Skeletal muscle satellite cell (primary cell): ENCODE results near the gene GRK5.
"Not testable (repeated sequence)": the region's sequence is repeated elsewhere in the genome, so short reads cannot be mapped to it uniquely, and the experiment has no call there.

Source experiments
- H3K27me3 ChIP-seq: 2 replicates; pipeline ENCODE4 v1.7.0; 2013; ENCODE audit warnings: low read length; ENCODE audit not compliant: control insufficient read depth, insufficient read depth
- H3K36me3 ChIP-seq: 2 replicates; pipeline ENCODE4 v1.7.0; 2013; ENCODE audit warnings: mild to moderate bottlenecking, control low read depth, low read length; ENCODE audit not compliant: insufficient read depth
- H3K4me1 ChIP-seq: 2 replicates; pipeline ENCODE4 v1.7.0; 2013; ENCODE audit warnings: low read length; ENCODE audit not compliant: control insufficient read depth, insufficient read depth
- H3K4me2 ChIP-seq: 2 replicates; pipeline ENCODE4 v1.7.0; 2013; ENCODE audit warnings: mild to moderate bottlenecking, low read length
- H3K4me3 ChIP-seq: 2 replicates; pipeline ENCODE4 v1.7.0; 2013; ENCODE audit warnings: low read length
- H3K9ac ChIP-seq: 2 replicates; pipeline ENCODE4 v1.7.0; 2013; ENCODE audit warnings: mild to moderate bottlenecking, low read depth, low read length, moderate library complexity
- H3K9me3 ChIP-seq: replicated peaks from 2 replicates; pipeline ENCODE4 v1.7.0; 2013; ENCODE audit warnings: mild to moderate bottlenecking, control low read depth, low read length

Gene GRK5

DNA sequence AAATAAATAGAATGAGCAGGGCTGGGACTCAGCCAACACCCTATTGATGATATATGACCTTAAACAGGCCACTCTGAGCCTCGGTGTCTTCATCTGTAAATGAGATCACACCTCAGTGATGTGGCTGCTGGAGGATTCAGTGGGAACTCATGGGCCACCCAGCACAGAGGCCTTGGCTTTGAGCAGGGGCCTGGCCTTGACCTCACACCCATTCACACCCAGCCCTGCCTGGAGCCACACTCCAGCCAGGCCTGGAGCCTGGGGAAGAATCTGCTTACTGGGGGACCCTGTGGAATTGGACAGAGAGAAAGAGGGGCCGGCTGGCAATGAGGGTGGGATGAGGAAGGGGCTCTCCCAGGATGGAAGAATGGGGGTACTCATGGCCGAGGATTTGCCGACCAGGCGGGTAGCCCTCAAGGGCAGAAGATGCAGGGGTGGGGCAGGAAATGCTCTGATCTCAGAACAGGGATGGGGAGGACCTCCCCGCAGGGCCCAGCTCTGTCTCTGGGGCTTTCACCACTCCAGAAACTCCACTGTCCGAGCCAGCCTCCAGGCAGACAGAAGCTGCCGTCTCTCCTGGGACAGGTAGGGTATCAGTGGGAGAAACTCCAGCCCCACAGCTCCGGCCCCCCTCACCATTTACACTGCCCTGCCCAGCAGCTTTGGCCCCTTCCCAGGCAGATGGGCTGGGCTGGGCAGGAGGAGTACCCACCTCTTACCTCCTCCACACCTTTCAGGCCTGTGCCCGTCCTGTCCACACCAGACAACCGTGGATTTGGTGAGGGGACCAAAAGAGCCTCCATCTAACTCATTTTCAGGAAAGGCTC lies 253.2 kb downstream of the GRK5 start:
- Histone ChIP-seq H3K4me3 (no peak overlapping the region), H3K9me3 (no peaks in the 10 kb centered on the region), H3K9ac (no peak overlapping the region), H3K4me1 (no peaks in the 10 kb centered on the region), H3K4me2 (no peak overlapping the region), H3K36me3 (no peaks in the 10 kb centered on the region), H3K27me3 (peaks cover 49% of the 10 kb centered on the region)

DNA sequence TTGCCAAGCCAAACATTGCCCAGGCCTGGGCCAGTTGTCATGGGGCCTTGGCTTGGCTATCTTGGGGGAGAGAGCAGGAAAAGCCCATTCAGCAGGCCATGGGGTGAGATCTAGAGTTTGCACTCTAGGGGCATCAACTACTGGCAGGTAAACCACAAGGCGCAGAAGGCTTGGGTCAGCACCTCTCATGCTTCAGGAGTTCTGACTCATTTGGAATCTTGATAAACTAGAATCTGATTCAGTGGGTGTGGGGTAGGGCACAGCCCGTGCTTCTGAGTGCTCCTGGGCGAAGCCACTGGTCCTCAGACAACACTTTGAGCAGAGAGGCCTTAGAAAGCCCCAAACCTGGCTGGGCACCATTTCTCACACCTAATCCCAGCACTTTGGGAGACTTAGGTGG lies 254.0 kb downstream of the GRK5 start:
- H3K4me3 ChIP-seq = no peak overlapping the region
- H3K36me3 ChIP-seq = no peaks in the 10 kb centered on the region
- no peaks in the 10 kb centered on the region for H3K4me1 ChIP-seq
- no peak overlapping the region for H3K4me2 ChIP-seq
- no peak overlapping the region for H3K9ac ChIP-seq
- H3K27me3 ChIP-seq = peaks cover 54% of the 10 kb centered on the region
- H3K9me3 ChIP-seq = no peaks in the 10 kb centered on the region

DNA sequence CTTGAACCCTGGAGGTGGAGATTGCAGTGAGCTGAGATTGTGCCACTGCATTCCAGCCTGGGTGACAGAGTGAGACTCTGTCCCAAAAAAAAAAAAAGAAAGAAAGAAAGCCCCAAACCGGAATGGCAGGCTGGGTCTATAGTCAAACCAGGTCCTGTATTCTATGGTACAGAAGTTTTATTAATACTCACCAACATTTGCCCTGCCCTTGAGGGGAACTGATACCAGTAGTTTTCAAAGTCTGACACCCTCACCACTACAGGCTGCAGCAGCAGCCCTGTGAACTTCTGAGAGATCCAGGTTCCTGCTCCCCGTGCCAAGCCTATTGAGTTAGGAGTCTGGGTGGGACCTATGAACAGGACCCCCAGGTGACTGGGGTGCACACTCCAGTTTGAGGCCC lies 254.6 kb downstream of the GRK5 start:
- no peak overlapping the region for H3K9ac ChIP-seq
- no peaks in the 10 kb centered on the region for H3K9me3 ChIP-seq
- H3K4me2 ChIP-seq = no peak overlapping the region
- no peaks in the 10 kb centered on the region for H3K4me1 ChIP-seq
- no peaks in the 10 kb centered on the region for H3K36me3 ChIP-seq
- peaks cover 55% of the 10 kb centered on the region for H3K27me3 ChIP-seq
- H3K4me3 ChIP-seq = no peak overlapping the region

DNA sequence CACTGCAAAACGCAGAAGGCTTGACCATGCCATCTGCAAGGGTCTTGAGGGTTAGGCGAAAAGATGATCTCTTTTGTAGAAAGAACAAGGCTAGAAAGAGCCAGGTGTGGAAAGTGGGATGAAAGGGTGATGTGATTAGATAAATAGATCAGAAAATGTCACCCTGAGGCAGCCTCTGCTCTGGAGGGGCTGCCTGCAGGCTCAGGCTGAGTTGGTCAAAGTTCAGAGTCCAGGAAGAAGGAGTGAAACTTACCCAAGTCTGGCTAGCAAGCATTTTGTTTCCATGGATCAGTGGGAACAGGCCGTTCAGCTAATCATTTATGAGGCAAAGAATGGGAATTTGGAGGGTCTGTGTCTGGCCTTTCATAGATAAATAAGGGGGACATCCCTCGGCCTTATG lies 255.4 kb downstream of the GRK5 start:
- Histone ChIP-seq H3K9ac (no peak overlapping the region), H3K36me3 (no peaks in the 10 kb centered on the region), H3K4me1 (no peaks in the 10 kb centered on the region), H3K9me3 (no peaks in the 10 kb centered on the region), H3K27me3 (peaks cover 55% of the 10 kb centered on the region), H3K4me3 (no peak overlapping the region), H3K4me2 (no peak overlapping the region)

DNA sequence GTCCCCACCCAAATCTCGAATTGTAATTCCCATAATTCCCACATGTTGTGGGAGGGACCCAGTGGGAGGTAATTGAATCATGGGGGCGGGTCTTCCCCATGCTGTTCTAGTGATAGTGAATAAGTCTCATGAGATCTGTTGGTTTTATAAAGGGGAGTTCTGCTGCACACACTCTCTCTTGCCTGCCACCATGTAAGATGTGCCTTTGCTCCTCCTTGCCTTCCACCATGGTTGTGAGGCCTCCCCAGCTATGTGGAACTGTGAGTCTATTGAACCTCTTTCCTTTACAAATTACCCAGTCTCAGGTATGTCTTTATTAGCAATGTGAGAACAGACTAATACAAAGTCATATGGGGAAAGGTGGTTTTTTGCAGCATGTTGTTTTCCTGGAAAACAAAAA lies 255.8 kb downstream of the GRK5 start:
- not testable (repeated sequence) for H3K9me3 ChIP-seq, H3K4me1 ChIP-seq, H3K4me2 ChIP-seq, H3K36me3 ChIP-seq, H3K9ac ChIP-seq, H3K4me3 ChIP-seq
- H3K27me3 ChIP-seq = peaks cover 55% of the 10 kb centered on the region

DNA sequence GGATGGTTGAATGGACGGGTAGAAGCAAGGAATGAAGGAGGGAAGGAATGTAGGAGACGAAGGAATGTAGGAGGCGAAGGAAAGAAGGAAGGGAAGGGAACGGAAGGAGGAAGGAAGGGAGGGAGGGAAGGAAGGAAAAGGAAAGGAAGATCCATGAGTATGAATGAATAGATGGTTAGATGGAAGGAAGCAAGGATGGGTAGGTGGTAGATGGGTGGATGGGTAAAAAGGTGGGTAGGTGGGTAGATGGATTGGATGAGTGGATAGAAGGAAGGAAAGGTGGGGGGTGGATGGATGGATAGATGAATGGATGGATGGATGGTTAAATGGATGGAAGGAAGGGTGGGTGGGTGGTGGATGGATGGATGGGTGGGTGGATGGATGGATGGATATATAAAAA lies 257.7 kb downstream of the GRK5 start:
- Histone ChIP-seq H3K4me1 (no peaks in the 10 kb centered on the region), H3K4me3 (no peak overlapping the region), H3K4me2 (no peak overlapping the region), H3K36me3 (no peaks in the 10 kb centered on the region), H3K27me3 (peaks cover 55% of the 10 kb centered on the region), H3K9me3 (no peaks in the 10 kb centered on the region), H3K9ac (no peak overlapping the region)

DNA sequence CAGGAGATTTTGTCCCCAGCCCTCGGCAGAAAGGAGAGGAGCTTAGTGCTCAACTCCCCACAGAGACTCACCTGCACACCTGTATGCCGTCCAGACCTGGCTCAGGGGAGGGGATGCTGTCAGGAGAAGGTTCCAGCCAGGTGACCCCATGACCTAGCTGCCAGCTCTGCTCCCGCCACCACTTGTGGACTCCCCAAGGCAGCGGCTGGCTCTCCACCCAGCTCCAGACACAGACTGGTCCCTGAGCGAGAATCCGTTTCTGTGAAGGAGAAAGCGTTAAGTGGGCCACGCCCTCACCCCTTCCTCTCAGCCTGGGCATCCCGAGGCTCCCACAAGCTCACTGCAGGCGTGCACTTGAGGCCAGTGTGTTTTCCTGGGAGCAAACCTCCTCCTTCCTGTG lies 258.7 kb downstream of the GRK5 start:
- Histone ChIP-seq H3K4me3 (no peak overlapping the region), H3K4me2 (no peak overlapping the region), H3K9ac (no peak overlapping the region), H3K9me3 (no peaks in the 10 kb centered on the region), H3K4me1 (no peaks in the 10 kb centered on the region), H3K27me3 (peaks cover 62% of the 10 kb centered on the region), H3K36me3 (no peaks in the 10 kb centered on the region)

DNA sequence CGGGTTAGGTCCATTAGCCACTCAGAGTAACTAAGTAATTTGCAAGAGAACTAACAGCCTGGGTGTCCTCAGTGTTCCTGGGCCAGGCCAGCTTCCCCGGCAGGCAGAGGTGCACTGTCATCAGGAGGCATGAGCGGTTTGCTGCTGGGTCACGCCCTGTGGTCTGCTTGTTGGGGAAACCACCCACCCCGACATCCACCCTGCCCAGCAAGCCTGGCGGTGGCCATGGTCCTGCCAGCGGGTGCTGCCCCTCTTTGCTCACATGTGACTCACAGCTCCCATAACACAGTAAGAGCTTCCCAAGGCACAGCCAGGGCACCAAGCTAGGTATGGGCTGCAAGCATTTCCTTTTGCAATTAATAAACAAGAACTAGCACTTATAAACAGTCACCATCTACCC lies 259.3 kb downstream of the GRK5 start:
- no peaks in the 10 kb centered on the region for H3K9me3 ChIP-seq
- no peak overlapping the region for H3K9ac ChIP-seq
- H3K4me1 ChIP-seq = no peaks in the 10 kb centered on the region
- no peak overlapping the region for H3K4me2 ChIP-seq
- no peaks in the 10 kb centered on the region for H3K36me3 ChIP-seq
- H3K4me3 ChIP-seq = no peak overlapping the region
- peaks cover 59% of the 10 kb centered on the region for H3K27me3 ChIP-seq

DNA sequence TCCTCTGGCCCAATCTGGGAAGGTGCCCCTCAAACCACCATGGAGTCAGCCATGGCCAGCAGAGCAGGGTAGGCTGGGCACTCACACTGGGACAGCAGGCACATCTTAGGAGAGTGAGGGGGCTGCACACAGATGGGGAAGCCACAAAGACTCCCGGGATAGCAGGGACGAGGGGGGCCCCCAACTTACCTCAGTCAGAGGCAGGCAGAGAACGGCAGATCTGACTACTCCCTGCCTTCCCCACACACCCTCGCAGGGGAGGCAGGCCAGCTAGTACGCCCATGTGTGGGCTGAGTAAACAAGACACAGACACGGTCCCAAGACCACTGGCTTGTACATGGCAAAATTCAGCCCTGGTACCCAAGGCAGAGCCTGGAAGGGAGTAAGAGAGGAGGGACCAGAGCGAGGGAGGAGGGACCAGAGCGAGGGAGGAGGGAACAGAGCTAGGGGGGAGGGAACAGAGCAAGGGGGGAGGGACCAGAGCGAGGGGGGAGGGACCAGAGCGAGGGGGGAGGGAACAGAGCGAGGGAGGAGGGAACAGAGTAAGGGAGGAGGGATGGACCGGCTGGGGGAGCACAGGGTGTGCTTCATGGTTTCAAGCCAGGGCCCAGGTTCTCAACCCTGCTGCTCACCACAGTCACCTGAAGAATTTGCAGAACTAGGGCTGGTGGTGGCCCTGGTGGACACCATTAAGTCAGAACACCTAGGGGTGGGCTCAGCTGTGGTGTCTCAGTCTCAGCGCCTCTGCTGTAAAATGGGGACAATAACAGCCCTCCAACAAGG lies 261.4 kb downstream of the GRK5 start:
- Histone ChIP-seq H3K9me3 (no peaks in the 10 kb centered on the region), H3K27me3 (peaks cover 56% of the 10 kb centered on the region), H3K4me1 (no peaks in the 10 kb centered on the region), H3K9ac (no peak overlapping the region), H3K36me3 (no peaks in the 10 kb centered on the region), H3K4me3 (no peak overlapping the region), H3K4me2 (no peak overlapping the region)

DNA sequence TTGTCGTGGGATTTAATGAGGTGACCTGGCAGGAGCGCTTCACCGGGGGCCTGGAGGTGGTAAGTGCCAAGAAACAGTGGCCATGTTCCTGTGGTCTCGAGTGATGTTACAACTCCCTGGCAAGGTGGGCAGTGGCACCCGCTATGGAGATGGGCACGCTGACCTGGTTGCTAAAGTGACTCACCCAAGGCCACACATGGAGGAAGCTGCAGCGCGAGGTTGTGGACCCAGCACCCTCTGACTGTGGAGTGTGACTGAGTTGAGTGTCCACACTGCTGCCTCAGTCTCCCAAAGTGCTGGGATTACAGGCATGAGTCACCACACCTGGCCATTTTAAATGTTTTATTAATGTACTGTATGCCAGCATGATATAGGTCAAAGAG lies 261.9 kb downstream of the GRK5 start:
- Histone ChIP-seq H3K9me3 (no peaks in the 10 kb centered on the region), H3K36me3 (no peaks in the 10 kb centered on the region), H3K4me2 (no peak overlapping the region), H3K4me3 (no peak overlapping the region), H3K4me1 (no peaks in the 10 kb centered on the region), H3K27me3 (peaks cover 58% of the 10 kb centered on the region), H3K9ac (no peak overlapping the region)

DNA sequence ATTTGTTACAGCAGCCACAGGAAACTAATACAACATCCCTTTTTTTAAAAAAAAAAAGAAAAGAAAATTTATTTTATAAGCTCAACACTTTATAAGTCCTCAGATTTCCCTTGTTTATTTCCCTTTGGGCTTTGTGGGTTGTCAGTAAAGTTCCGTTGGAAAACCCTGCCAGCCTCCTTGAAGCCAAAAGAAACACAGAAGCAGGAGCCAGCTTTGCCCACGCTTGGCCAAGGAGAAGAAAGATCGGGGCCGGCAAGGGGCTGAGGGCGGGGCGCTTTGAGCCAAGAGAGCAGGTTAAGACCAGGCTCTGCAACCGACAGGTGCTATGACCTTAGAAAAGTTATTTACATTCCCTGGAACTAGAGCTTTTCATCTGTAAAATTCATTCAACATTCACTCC lies 262.5 kb downstream of the GRK5 start:
- Histone ChIP-seq H3K27me3 (peaks cover 59% of the 10 kb centered on the region), H3K9me3 (no peaks in the 10 kb centered on the region), H3K4me3 (no peak overlapping the region), H3K4me1 (no peaks in the 10 kb centered on the region), H3K9ac (no peak overlapping the region), H3K36me3 (no peaks in the 10 kb centered on the region), H3K4me2 (no peak overlapping the region)
